Muscle layer of duodenum (tissue), 2 donors: ENCODE results near the gene FAM131C.

Experiments
- H3K27ac ChIP-seq: one replicate; pipeline ENCODE4 v1.7.0; 2013; ENCODE audit warnings: mild to moderate bottlenecking, low read length
- H3K27me3 ChIP-seq: one replicate; pipeline ENCODE4 v1.7.0; 2013; ENCODE audit warnings: low read depth, mild to moderate bottlenecking, control low read depth, low read length
- H3K36me3 ChIP-seq, 2 donors: one replicate each; pipeline ENCODE4 v1.7.0; 2013; ENCODE audit warnings: low read length in 2 of 2, control low read depth in 1 of 2, mild to moderate bottlenecking in 1 of 2; ENCODE audit not compliant: insufficient read depth in 2 of 2, control insufficient read depth in 1 of 2
- H3K4me1 ChIP-seq, 2 donors: one replicate each; pipeline ENCODE4 v1.7.0; 2013; ENCODE audit warnings: low read length in 2 of 2, mild to moderate bottlenecking in 2 of 2, control low read depth in 1 of 2, moderate library complexity in 1 of 2; ENCODE audit not compliant: insufficient read depth in 2 of 2, control insufficient read depth in 1 of 2
- H3K4me3 ChIP-seq, 2 donors: one replicate each; pipeline ENCODE4 v1.7.0; 2013; ENCODE audit warnings: low read length in 2 of 2, low read depth in 1 of 2, mild to moderate bottlenecking in 1 of 2
- H3K9me3 ChIP-seq, 2 donors: one replicate each; pipeline ENCODE4 v1.7.0; 2013; ENCODE audit warnings: low read length in 2 of 2, control low read depth in 1 of 2, mild to moderate bottlenecking in 1 of 2; ENCODE audit not compliant: control insufficient read depth in 1 of 2
- donor health status: healthy.

FAM131C gene

GRCh38 chr1:16073490-16074119, at the start of gene FAM131C:
Gene FAM131C, minus strand, starts transcription at chr1:16073651. Its CDS starts 209 bp downstream, at chr1:16073442.
- Histone ChIP-seq H3K27me3 (peaks cover 6% of the 10 kb centered on the region), H3K27ac (no peak within 1 kb of the TSS), H3K4me1 (peaks cover 0 to 15% of the 10 kb centered on the region in 2 donors), H3K36me3 (no peaks in the 10 kb centered on the region), H3K4me3 (peak within 1 kb of the TSS; percentile 12 to 39), H3K9me3 (no peaks in the 10 kb centered on the region)

GRCh38 chr1:16122916-16123315, 49.5 kb upstream of the FAM131C start:
- no peaks in the 10 kb centered on the region for H3K27me3 ChIP-seq
- no peak overlapping the region for H3K4me3 ChIP-seq
- peaks cover 0 to 17% of the 10 kb centered on the region in 2 donors for H3K36me3 ChIP-seq
- H3K9me3 ChIP-seq: no peaks in the 10 kb centered on the region
- no peak overlapping the region for H3K27ac ChIP-seq
- no peaks in the 10 kb centered on the region for H3K4me1 ChIP-seq

- H3K4me3 ChIP-seq: no peak overlapping the region
- no peak overlapping the region for H3K27ac ChIP-seq
- peaks cover 0 to 15% of the 10 kb centered on the region in 2 donors for H3K36me3 ChIP-seq
- no peaks in the 10 kb centered on the region for H3K27me3 ChIP-seq
- H3K9me3 ChIP-seq: no peaks in the 10 kb centered on the region
- H3K4me1 ChIP-seq: no peaks in the 10 kb centered on the region
These were observed 49.0 kb upstream of the FAM131C start for GRCh38 chr1:16122350-16122881.

GRCh38 chr1:16120940-16121410, 47.5 kb upstream of the FAM131C start:
- Histone ChIP-seq H3K4me1 (no peaks in the 10 kb centered on the region), H3K27me3 (no peaks in the 10 kb centered on the region), H3K27ac (no peak overlapping the region), H3K9me3 (no peaks in the 10 kb centered on the region), H3K4me3 (no peak overlapping the region), H3K36me3 (peaks cover 0 to 7% of the 10 kb centered on the region in 2 donors)

GRCh38 chr1:16120407-16120806, 47.0 kb upstream of the FAM131C start:
- Histone ChIP-seq H3K9me3 (no peaks in the 10 kb centered on the region), H3K27ac (no peak overlapping the region), H3K4me1 (no peaks in the 10 kb centered on the region), H3K4me3 (no peak overlapping the region), H3K27me3 (no peaks in the 10 kb centered on the region), H3K36me3 (peaks cover 0 to 7% of the 10 kb centered on the region in 2 donors)

GRCh38 chr1:16119926-16120325, 46.5 kb upstream of the FAM131C start:
- Histone ChIP-seq H3K36me3 (peaks cover 0 to 5% of the 10 kb centered on the region in 2 donors), H3K9me3 (no peaks in the 10 kb centered on the region), H3K27ac (no peak overlapping the region), H3K4me1 (no peaks in the 10 kb centered on the region), H3K27me3 (no peaks in the 10 kb centered on the region), H3K4me3 (no peak overlapping the region)

- Histone ChIP-seq H3K4me1 (no peaks in the 10 kb centered on the region), H3K36me3 (peaks cover 0 to under 1% of the 10 kb centered on the region in 2 donors), H3K4me3 (no peak overlapping the region), H3K27ac (no peak overlapping the region), H3K27me3 (no peaks in the 10 kb centered on the region), H3K9me3 (no peaks in the 10 kb centered on the region)
These were observed 46.1 kb upstream of the FAM131C start for GRCh38 chr1:16119504-16119903.

- no peaks in the 10 kb centered on the region for H3K4me1 ChIP-seq
- no peaks in the 10 kb centered on the region for H3K27me3 ChIP-seq
- H3K36me3 ChIP-seq: no peaks in the 10 kb centered on the region
- H3K27ac ChIP-seq: no peak overlapping the region
- no peak overlapping the region for H3K4me3 ChIP-seq
- H3K9me3 ChIP-seq: no peaks in the 10 kb centered on the region
These were observed 45.3 kb upstream of the FAM131C start for GRCh38 chr1:16118706-16119105.

- H3K27me3 ChIP-seq: no peaks in the 10 kb centered on the region
- H3K27ac ChIP-seq: no peak overlapping the region
- H3K9me3 ChIP-seq: no peaks in the 10 kb centered on the region
- no peaks in the 10 kb centered on the region for H3K36me3 ChIP-seq
- no peak overlapping the region for H3K4me3 ChIP-seq
- H3K4me1 ChIP-seq: peaks cover 0 to under 1% of the 10 kb centered on the region in 2 donors
These were observed 44.5 kb upstream of the FAM131C start for GRCh38 chr1:16117936-16118335.

- Histone ChIP-seq H3K9me3 (no peaks in the 10 kb centered on the region), H3K27ac (no peak overlapping the region), H3K36me3 (no peaks in the 10 kb centered on the region), H3K4me1 (peaks cover 0 to 5% of the 10 kb centered on the region in 2 donors), H3K27me3 (no peaks in the 10 kb centered on the region), H3K4me3 (no peak overlapping the region)
These were observed 43.9 kb upstream of the FAM131C start for GRCh38 chr1:16117369-16117768.

GRCh38 chr1:16116625-16117024, 43.2 kb upstream of the FAM131C start:
- Histone ChIP-seq H3K27ac (no peak overlapping the region), H3K4me1 (peaks cover 0 to 10% of the 10 kb centered on the region in 2 donors), H3K36me3 (no peaks in the 10 kb centered on the region), H3K27me3 (no peaks in the 10 kb centered on the region), H3K9me3 (no peaks in the 10 kb centered on the region), H3K4me3 (no peak overlapping the region)

GRCh38 chr1:16116002-16116401, 42.6 kb upstream of the FAM131C start:
- peaks cover 0 to 12% of the 10 kb centered on the region in 2 donors for H3K4me1 ChIP-seq
- no peaks in the 10 kb centered on the region for H3K9me3 ChIP-seq
- no peaks in the 10 kb centered on the region for H3K36me3 ChIP-seq
- H3K27ac ChIP-seq: no peak overlapping the region
- H3K4me3 ChIP-seq: no peak overlapping the region
- H3K27me3 ChIP-seq: no peaks in the 10 kb centered on the region
